CD1c-positive myeloid dendritic cell (primary cell): ENCODE measurements around the gene KRT33A.
A peak's percentile ranks its signal among the peaks of the same experiment; 100 is the strongest.

ENCODE experiments used
- DNase-seq: peaks from one replicate; pipeline ENCODE4 v3.0.0-alpha.2; 2016; ENCODE audit errors: extremely low spot score

Gene KRT33A

DNA sequence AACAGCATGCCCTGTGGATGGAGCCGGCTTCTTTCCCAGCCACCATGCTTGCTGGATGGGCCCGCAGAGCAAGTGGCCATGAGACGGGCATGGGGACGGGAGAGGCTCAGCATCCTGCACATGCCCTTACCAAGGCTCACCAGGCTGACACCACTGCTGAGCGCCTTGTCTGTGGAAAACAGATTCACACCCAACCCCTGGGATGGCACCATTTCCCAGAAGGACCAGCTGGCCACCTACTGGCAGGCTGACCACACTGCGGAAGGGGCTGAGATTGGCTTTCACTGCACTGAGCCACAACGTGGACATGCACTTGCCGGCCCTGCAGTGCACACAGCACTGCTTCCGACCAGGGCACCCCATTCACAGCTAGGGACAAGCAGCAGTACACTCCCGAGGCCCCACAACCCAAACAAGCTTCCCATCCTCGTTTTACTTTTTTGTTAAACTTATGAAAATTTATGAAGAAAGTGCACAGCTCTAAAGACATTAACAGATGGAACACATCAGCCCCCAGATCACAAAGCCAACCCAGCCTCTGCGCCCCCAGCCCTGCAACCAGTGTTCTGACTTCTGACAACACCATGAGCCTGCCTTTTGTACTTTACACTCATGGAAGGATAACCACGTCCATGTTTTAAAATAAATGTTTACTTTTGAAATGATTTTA is 21.2 kb downstream of the KRT33A start:
- DNase-seq: peak; percentile 51

DNA sequence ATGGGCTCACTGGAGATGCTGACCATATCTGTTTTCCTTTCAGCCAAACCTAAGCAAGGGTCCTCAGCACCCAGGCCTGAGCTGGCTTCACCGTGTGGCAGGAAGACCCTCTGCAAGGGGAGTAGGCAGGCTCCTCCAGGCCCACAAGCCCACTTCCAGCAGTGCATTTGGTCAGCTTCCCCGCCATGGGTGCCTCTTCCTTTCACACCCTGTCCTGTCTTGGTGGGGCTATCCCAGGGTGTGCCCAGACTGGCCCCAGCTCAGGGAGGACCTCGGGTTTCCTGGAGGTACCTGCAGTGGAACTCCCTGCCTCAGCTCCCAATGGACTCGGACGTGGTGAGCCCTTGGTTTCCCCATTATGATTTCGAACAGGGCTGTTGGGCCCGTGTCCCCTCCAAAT is 22.4 kb downstream of the KRT33A start:
- DNase-seq: no peak

DNA sequence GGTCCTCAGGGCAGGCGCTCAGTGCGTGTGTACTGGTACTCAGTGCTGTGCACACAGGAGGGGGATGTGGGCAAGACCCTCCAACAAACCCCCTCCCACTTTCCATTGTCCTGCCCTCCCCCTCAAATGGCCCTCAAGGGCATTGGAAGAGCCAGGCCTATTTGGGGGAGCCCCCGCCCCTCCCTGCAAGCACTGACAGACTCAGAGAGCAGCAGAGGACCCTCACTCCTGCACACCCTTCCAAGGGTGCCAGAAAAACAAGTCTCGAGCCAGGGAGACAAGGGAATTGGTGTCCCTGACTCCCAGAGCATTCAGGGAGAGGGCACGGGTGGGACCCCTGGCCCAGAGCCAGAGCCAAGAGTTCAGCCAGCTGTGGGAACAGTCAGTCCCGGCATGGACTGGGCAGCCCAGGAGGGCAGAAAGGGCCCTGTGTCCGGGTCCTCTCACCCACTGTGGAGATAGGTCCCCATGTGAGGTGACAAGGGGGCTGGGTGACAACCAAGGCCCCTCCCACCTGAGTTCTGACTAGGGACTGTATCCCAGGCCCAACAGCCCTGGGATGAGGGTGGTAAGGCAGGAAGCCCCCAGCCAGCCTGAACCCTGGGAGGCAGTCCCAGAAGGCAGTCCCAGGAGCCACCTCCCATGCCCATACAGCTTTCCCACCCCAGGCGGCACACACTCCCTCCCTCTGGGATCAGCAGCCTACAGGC is 23.1 kb downstream of the KRT33A start:
- no peak for DNase-seq

DNA sequence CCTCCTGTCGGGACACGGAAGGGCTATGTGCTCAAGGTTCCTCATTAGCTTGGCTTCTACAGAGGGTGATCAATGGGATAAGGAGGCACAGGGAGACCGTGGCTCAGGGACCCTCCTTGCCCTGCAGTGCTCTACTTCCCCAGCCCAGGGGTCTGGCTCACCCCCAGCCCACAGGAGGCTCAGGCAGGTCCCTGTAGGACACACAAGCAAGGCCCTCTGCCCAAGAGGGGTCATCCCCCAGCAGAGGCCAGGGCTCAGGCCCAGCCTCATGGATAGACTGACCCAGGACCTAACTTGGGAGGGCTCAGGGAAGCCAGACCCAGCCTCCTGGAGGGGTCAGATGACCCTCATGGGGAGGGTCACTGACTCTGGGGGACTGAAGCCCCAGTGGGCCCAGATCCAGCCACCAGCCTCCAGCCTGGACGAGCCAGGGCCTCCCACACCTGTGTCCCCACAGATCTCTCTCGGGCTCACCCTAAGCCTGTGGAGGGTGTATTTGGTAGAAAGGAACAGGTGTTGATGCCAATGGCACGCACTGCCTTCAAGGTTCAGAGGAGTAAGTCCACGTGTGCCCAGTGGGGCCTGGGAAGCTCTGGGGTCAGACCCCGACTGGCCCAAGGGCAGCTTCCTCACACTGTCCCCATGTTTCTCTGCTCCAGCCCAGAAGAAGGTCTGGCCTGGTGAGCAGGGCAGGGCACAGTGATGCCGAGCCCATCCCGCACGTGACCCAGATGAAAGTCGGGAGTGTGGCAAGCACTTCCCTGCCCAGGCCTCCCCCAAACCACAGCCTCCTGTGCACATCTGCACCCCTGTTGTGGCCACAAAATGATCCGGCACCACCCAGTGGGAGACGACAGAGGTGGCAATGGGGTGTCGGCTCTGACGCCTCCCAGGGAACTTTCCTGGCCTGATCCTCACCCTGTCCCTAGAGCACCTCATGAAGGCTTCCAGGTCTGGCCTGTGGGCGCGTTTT is 24.2 kb downstream of the KRT33A start:
- DNase-seq: no peak

DNA sequence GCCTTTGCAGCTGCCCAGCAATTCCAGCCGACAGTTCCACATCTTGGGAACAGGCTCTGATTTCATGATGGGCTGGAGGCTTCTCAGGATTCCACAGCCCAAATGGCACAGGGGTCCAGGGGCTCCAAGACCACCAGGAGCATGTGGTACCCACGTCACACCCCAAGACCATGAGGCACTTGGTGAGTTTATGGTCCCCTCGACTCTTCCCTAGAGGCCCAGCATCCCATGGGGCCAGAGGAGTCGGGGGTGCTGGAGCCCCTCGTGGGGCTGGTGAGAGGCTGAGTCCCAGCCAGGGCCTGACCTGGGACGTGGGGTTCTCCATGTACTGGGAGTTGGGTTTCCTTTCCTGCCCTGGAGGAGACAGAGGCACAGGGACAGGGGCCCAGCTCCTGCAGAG is 25.0 kb downstream of the KRT33A start:
- no peak for DNase-seq

DNA sequence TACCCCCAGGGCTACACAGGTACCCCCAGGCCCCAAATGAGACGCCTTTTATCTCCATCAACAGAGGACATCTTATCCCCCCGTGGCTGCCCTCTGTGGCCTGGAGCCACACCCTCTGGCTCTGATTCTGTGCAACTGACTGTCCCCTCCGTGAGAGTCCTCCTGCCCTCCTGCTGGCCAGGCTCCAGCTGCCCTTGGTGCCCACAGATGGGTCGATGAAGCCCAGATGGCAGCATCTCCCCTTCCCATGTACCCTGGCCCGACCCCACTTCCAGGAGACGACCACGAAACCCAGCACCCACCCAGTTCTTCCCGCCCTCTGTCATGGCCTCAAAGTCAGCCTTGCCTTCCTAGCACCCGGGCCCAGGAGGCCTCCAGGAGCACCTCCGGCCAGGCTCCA is 25.5 kb downstream of the KRT33A start:
- no peak for DNase-seq

DNA sequence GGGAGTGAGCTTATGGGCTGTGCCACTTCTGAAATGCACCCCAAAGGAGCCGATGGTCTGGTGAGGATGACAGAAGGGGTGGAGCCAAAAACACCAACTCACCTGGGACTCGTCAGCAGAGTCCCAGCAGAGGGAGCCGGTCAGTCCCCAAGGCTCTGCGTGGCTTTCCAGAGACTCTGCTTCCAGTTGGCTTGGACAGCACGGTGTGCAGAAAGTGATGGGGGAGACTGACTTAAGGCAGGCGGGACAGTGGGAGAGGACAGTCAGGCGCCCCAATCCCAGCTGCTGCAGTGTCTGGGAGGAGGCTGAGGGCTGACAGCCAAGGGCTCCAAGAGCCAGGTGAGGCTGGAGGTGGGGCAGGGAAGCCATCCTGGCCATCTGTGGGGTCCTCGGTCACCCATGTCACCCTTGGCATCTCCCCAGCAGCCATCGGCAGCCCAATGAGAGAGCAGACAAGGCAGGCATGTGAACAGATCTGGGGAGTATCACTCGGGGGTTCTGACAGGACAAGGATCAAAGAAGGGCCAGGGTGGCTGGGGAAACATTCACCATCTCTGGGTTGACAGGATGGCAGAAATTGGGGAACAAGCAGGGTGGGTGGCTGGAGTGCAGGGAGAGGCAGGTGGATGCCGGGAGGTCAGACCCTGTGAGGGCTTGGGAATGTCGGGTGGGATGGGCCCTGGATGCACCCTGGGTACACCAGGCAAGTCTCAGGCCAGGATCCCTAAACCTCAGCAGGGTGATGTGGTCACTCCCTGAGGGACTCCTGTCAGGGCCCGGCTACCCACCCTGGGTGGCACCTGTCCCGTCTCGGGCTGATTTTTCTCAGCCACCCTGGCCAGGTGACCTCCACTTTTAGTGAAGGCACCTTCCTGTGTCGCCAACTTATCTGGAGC is 26.2 kb downstream of the KRT33A start:
- DNase-seq: no peak

DNA sequence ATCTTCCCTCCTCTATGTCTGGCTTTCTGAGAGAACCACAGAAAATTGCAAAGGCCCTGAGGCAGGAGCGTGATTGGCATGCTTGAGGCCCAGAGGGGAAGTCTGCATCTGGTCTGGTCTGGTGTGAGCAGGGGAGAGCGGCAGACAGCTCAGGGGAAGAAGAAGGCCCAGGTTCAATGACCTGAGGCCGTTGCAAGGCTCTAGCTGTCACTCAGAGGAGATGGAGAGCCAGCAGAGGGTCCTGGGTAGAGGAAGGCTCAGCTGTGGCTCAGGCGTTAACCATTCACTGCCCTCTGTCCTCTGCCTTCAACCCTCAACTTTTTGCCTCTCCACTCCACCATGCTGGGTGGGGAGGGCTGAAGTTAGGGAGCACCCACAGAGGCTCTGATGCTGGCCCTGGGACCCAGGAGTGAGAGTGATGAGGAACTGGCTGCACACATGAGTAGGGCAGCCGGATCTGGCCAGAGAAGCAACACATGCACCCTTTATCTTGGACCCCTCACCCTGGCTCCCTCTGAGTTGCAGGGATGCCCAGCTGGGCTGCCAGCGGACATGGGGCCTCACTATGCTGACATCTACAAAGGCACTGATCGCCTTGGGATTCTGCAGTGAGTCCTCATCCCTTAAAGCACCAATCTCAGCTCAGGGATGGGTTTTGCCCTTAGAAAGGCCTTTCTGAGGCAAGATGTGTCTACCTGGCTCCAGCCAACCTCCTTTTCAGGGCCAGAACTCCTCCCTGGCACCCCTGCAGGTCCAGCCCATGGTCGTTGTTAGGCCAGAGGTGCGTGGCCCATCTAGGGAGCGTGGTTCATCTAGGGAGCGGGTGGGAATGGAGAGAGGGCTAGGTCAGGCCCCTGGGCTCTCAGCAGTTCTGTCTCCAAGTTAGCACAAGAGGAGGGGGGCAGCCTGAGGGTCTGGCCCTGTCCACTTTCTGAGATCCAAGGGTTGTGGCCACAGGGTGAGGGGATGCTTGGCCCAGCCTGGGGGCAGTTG is 27.4 kb downstream of the KRT33A start:
- DNase-seq: no peak

DNA sequence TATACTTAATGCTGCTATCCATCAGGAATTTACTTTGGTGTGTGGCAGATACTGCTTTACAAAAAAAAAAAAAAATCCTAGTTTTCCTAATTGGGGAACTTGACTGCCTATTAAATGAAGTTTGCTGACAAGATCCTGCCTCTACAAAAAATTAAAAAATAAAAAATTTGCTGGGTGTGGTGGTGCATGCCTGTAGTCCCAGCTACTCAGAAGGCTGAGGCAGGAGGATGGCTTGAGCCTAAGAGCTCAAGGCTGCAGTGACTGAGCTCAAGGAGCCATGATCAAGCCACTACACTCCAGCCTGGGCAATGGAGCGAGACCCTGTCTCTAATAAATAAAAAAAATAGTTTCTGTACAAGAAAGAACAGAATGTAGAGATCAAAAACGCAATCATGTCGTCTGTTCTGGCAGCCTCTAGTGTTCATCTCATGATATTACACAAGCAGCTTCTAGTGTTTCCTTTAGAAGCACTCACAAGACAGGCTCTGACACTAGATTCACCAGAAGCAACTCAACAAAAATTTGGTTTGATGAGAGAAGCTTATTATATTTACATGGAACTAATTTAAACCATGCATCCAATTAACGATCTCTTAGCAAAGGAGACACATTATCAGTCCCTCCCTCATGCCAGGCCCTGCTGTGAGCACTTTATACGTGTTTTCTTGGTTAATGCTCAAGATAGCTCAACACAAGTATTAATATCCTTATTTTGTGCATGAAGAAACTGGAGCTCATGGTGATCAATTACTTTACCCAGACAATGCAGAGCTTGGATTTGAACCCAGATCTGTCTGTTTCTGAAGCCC is 28.3 kb downstream of the KRT33A start:
- peak; percentile 36 for DNase-seq

DNA sequence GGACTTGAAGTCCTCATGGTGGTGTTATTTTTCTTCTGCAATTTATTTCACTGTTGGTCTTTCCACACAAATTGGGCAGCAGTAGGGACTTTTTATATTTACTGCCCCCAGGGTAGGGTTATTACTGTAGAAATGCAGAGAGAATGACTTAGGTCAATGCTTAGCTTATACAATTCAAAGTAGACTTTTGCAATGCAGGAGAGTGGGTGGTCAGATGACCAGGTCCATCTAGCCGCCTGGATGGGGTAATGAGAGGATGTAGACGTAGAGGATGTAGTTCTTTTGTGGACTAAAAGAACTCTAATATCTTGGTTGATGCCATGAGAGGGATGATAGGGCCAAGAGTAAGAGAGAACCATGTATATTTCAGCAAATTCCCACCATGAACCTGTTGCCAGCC is 32.4 kb downstream of the KRT33A start:
- no peak for DNase-seq

DNA sequence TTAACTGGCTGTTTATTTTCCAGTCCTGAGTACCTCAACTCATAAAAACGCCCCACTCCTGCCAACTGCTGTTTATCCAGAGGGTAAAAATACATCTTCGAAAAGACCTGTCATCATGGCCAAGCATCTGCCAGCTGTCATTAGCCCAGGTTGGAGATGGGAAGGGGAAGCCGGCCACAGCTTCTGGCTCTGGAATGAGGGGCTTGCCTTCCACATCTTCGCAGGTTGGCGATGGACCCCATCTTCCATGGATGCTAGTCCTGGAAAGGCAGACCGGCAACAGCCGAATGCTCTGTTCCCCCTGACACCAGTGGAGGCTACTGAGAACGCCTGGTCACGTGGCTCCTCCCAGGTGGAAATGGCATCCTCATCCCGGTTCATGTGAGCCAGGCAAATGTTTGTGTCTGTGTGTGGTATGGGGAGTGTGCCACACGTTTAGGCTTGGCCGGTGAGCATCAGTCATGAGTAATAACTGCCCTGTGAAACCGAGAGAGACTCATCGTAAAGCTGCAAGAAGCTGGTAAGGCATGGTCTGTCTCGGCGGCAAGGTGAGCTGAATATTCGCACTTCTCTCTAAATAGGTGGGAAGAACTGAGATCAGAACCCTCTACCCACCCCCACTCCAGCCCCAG is 34.7 kb downstream of the KRT33A start:
- DNase-seq: no peak

DNA sequence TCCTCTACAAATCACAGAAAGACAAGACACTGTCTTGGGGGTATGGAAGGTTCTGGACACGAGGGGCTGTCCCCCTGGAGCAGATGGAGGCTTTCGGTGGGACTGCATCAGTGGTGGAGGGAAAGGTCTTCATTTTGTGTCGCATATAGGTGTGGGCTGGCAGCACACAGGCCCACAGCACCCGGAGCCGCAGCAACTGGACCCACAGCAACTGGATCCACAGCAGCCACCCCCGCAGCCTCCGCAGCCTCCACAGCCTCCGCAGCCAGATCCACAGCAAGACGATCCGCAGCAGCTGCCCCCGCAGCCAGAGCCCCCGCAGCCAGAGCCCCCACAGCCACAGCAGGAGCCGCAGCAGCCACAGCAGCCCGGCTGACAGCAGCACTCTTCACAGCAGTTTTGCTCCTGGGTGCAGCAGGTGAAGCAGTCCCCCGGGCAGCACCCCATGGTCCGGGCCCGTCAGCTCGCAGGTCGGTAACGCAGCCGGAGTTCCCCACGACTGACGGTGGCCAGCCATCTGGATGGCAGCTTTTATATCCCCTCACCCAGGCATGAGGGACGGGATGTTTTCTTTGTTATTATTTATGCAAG is 35.3 kb downstream of the KRT33A start, which contains the start of gene KRTAP17-1:
Gene KRTAP17-1, minus strand, starts transcription at position 507 of the 591 bp plus-strand sequence. Its CDS starts 60 bp downstream, at position 447.
- DNase-seq: no peak

DNA sequence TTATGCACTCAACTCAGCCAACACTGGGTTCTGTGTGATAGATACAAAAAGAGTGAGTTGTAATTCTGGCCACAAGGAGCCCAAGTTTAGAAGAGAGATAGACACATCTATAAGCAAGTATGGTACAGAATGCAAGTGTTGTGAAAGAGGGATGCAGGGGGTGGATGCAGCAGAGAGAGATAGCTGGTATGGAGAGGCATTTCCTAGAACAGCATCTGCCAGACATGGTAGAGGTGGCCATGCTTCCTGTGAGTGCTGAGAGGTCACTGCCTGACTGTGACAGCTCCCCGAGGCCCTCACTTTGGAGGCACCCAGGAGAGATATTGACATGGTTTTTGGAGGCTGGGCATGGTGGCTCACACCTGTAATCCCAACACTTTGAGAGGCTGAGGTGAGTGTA is 39.5 kb downstream of the KRT33A start:
- no peak for DNase-seq

DNA sequence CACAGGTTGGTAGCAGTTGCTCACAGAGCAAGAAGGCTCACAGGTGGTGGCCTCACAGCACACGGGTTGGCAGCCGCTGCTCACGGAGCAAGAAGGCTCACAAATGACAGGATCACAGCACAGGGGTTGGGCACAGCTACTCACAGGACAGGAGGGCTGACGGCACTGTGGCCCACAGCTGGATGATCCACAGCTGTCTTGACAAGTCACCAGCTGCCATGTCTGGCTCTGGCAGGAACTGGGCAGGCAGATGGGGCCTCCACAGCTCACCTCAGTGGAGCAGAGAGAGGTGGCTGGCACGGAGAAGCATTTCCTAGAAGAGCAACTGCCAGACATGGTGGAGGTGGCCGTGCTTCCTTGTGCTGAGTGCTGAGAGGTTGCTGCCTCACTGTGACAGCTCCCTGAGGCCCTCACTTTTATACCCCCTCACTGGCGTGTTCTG is 41.7 kb downstream of the KRT33A start, which contains the start of gene KRTAP16-1:
Gene KRTAP16-1, minus strand, starts transcription at position 392 of the 442 bp plus-strand sequence. Its CDS starts 56 bp downstream, at position 336.
- DNase-seq: peak; percentile 3

DNA sequence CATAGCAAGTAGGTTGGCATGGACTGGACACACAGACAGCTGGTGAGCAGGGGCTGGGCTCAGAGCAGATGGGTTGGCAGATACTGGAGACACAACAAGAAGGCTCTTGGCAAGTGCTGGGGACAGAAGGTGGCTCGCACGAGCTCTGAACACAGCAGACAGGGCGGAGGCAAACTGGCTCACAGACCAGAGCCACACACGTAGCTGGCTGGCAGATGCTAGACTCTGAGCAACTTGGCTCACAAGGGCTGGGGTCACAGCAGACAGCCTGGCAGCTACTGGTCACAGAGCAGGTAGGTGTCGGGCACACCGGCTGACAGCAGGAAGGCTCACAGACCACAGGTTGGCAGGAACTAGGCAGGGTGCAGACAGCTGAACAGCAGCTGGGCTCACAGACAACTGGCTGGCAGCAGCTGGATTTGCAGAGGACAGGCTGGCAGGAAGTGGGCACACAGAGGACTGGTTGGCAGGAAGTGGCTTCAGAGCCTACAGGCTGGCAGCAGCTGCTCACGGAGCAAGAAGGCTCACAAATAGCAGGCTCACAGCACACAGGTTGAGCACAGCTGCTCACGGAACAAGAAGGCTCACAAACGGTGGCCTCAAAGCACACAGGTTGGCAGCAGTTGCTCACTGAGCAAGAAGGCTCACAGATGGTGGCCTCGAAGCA is 42.2 kb downstream of the KRT33A start:
- peak; percentile 44 for DNase-seq

DNA sequence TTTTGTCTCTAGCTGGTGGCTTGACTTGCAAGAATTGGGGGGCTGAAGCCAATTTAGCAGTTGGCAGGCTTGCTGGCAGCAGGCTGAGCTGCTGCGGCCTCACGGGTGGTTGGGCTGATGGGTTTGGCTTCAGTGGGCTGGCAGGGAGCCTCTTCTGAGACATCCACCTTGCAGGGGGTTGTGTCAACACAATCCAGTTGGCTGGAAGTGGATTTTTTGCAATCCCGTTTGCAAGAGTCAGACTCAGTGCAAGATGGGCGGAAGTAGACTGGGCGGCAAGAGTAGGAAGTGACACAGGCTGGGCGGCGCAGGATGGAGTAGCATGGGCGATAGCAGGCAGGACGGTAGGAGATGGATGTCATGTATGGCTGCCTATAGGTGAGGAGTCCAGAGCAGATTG is 43.0 kb downstream of the KRT33A start:
- DNase-seq: no peak

DNA sequence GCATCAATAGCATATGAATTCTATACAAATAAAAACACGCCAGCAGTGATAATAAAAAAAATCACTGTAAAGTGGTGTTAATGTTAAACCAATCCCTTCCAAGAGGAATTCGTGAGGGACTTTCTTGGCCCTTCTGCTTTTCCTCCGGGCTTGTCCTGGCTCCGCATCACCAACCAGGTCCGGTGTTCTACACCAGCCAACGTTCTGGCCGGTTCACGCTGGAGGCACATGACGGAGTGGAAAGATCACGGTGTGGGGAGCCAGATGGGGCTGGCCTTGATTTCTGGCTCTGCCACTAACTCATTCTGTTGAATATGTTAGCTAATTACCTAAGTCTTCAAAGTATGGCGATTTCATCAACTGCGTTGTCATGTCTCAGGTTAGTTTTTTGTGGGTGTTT is 46.5 kb downstream of the KRT33A start:
- no peak for DNase-seq

DNA sequence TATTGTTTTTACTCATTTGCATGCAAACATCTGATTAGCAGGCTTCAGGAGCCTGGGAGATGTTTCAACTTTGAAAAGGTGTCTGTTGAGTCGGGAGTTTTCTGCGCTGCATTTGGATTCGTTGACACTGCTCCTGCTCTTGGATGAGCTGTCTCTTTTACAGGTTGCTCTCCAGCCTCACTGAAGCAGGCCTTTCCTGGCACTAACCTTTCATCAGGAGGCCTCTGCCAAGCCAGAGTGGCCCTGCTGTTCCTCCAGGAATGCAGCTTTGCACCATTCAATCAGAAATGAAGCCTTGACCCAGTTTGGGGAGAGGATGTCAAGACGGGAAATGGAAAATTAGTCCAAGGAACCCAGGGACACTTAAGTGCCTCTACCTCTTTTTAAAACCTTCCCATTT is 47.6 kb downstream of the KRT33A start:
- DNase-seq: no peak
